B cell (primary cell): ENCODE data around the gene VSTM1. TPM values are rescaled to one million over a fixed set of nuclear protein-coding genes. Genes with fewer than 3 reads are reported as not detected.
A peak's percentile ranks its signal among the peaks of the same experiment; 100 is the strongest.

Experiments used
- ATAC-seq: fragments of 200-7000 bp; cut with Tn5 transposase; one replicate; pipeline ENCODE4 v1.10.0; 2021; ENCODE audit warnings: low read depth, mild to moderate bottlenecking, moderate number of reproducible peaks, moderate library complexity
- CTCF ChIA-PET: fragments of 350-600 bp; sonication (Branson Sonifier 250); formaldehyde crosslinking; loops from one replicate; lab custom pipeline; 2021; ENCODE audit warnings: antibody characterized with exemption, inconsistent platforms; lab: Charles Lee
- POLR2A ChIA-PET: fragments of 350-600 bp; sonication (Branson Sonifier 250); formaldehyde crosslinking; loops from one replicate; lab custom pipeline; 2021; ENCODE audit warnings: antibody characterized with exemption; lab: Charles Lee
- DNase-seq: peaks from one replicate; pipeline ENCODE4 v3.0.0; 2013
- H2AFZ ChIP-seq: 2 replicates; pipeline ENCODE4 v1.6.1; 2012; ENCODE audit warnings: mild to moderate bottlenecking, low read depth, low read length; ENCODE audit not compliant: insufficient read depth, poor library complexity, severe bottlenecking
- H3K27ac ChIP-seq, 2 donors: 1 replicate in 1 of 2; 2 replicates in 1 of 2; pipeline ENCODE4 v1.5.1; 2012 to 2013; ENCODE audit warnings: low read length in 2 of 2, mild to moderate bottlenecking in 2 of 2, moderate library complexity in 1 of 2
- H3K27me3 ChIP-seq, 4 experiments: fragments of 200-600 bp in 1 of 4; sonication (generic) in 1 of 4; replicated peaks in 1 of 4; 1 replicate in 2 of 4; 2 replicates in 2 of 4; pipeline versions ENCODE4 v1.6.1 to v1.7.0; 2013 to 2016; ENCODE audit warnings: low read length in 3 of 4, mild to moderate bottlenecking in 2 of 4, mixed read lengths in 1 of 4, moderate library complexity in 1 of 4; ENCODE audit not compliant: insufficient read depth in 4 of 4, control insufficient read depth in 3 of 4; ENCODE audit errors: control extremely low read depth in 1 of 4
- H3K36me3 ChIP-seq, 2 experiments: replicated peaks in 1 of 2; 1 replicate in 1 of 2; 2 replicates in 1 of 2; pipeline versions ENCODE4 v1.6.1 to v1.7.1; 2013; ENCODE audit warnings: low read length in 1 of 2; ENCODE audit not compliant: insufficient read depth in 2 of 2, control insufficient read depth in 1 of 2; ENCODE audit errors: control extremely low read depth in 1 of 2, extremely low read depth in 1 of 2
- H3K4me1 ChIP-seq, 2 donors: fragments of 200-600 bp in 1 of 2; sonication (generic) in 1 of 2; 1 replicate in 1 of 2; 2 replicates in 1 of 2; pipeline versions ENCODE4 v1.5.1 to v1.6.1; 2013 to 2017; ENCODE audit warnings: low read length in 2 of 2; ENCODE audit not compliant: control insufficient read depth in 2 of 2, insufficient read depth in 2 of 2
- H3K4me2 ChIP-seq: replicated peaks from 2 replicates; pipeline ENCODE3; 2012; ENCODE audit warnings: mild to moderate bottlenecking, low read depth, low read length; ENCODE audit not compliant: poor library complexity, severe bottlenecking
- H3K4me3 ChIP-seq, 5 experiments: fragments of 200-600 bp in 1 of 5; sonication (generic) in 1 of 5; 1 replicate in 3 of 5; 2 replicates in 2 of 5; pipeline versions ENCODE4 v1.5.1 to v1.7.0; 2011 to 2016; ENCODE audit warnings: low read length in 4 of 5, mild to moderate bottlenecking in 4 of 5, low read depth in 2 of 5, control low read depth in 1 of 5, moderate library complexity in 1 of 5; ENCODE audit not compliant: insufficient read depth in 1 of 5; ENCODE audit errors: control extremely low read depth in 1 of 5, extremely low read depth in 1 of 5
- H3K79me2 ChIP-seq: fragments of 200-600 bp; sonication (generic); one replicate; pipeline ENCODE4 v1.6.0; 2016; ENCODE audit warnings: low read length; ENCODE audit not compliant: control insufficient read depth, insufficient read depth
- H3K9ac ChIP-seq: fragments of 200-600 bp; sonication (generic); 2 replicates; pipeline ENCODE4 v1.6.1; 2017; ENCODE audit warnings: mild to moderate bottlenecking, low read length, moderate library complexity
- H3K9me3 ChIP-seq, 3 donors: one replicate each; pipeline versions ENCODE4 v1.6.1 to v1.7.1; 2013; ENCODE audit warnings: low read length in 2 of 3; ENCODE audit not compliant: control insufficient read depth in 2 of 3, insufficient read depth in 1 of 3; ENCODE audit errors: control extremely low read depth in 1 of 3
- H4K20me1 ChIP-seq: 2 replicates; pipeline ENCODE4 v1.6.0; 2012; ENCODE audit warnings: mild to moderate bottlenecking, low read length; ENCODE audit not compliant: insufficient read depth, control insufficient read depth, poor library complexity, severe bottlenecking
- H3K27ac Mint-ChIP-seq: one replicate; pipeline ENCODE4 v1.8.0; 2021; ENCODE audit warnings: mixed read lengths
- H3K27me3 Mint-ChIP-seq: one replicate; pipeline ENCODE4 v1.8.0; 2021; ENCODE audit warnings: mixed read lengths
- H3K4me1 Mint-ChIP-seq: one replicate; pipeline ENCODE4 v1.8.0; 2021; ENCODE audit warnings: mixed read lengths
- H3K4me3 Mint-ChIP-seq: one replicate; pipeline ENCODE4 v1.8.0; 2021; ENCODE audit warnings: mixed read lengths
- H3K9me3 Mint-ChIP-seq: one replicate; pipeline ENCODE4 v1.8.0; 2022; ENCODE audit warnings: mixed read lengths; ENCODE audit not compliant: insufficient read depth
- EZH2 ChIP-seq: IDR thresholded peaks from 2 replicates; pipeline ENCODE4 v1.6.1; 2012; ENCODE audit warnings: borderline replicate concordance, low read depth, mild to moderate bottlenecking, moderate library complexity, low read length; ENCODE audit not compliant: insufficient read depth, poor library complexity, severe bottlenecking
- WGBS: methylation state at CpG from one replicate; pipeline ENCODE4 v1.1.5; 2013; ENCODE audit warnings: missing lambda C conversion rate; ENCODE audit not compliant: insufficient coverage; 5-methylcytosine and 5-hydroxymethylcytosine counted together
- intact Hi-C: fragments of 100-400 bp; cut with micrococcal nuclease; formaldehyde crosslinking; loops from one replicate; pipeline ENCODE4 v1.10.0; 2022
- polyA plus RNA-seq: library from polyadenylated mRNA; depleted of rRNA; stranded (reverse); fragments of >200 nt; gene quantifications from 2 replicates; pipeline ENCODE4 v1.2.3, GENCODE V29; 2012
- total RNA-seq, 2 donors: library from RNA; stranded (reverse); fragments of 120-200 nt in 1 of 2; gene quantifications; 1 replicate in 1 of 2; 2 replicates in 1 of 2; pipeline versions ENCODE4 v1.2.3 to v1.2.4, GENCODE V29; 2013 to 2022
- TF ChIP-seq, protein P1 (sequence below): fragments of 200-600 bp; IDR thresholded peaks from one replicate; pipeline ENCODE4 v1.8.0; 2022; ENCODE audit warnings: antibody characterized with exemption, mild to moderate bottlenecking

VSTM1 gene
- total and polyA plus RNA-seq, 2 donors (not counting 1 experiment from before 2014, with no cell fraction given), result 0.82 TPM; not detected in 1

DNA sequence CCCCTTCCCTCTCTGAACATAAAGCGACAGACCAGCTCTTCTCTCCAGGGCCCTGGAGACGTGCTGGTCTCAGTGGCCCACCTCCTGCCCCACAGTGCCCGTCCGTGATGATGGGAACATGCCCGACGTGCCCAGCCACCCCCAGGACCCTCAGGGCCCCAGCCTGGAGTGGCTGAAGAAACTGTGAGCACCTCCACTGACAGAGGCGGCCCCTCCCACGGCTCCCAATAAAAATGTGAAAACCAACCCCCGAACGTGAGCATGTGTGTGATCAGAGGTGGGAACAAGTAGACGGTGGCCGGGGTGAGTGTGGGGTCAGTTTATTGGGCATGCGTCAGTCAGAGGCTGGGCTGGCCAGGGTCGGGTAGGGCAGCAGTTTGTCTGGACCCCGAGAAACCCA lies 43.0 kb upstream of the VSTM1 start:
- Histone ChIP-seq H3K9me3 (peaks cover 0 to 4% (median 0%) of the 10 kb centered on the region in 3 donors), H3K36me3 (peaks cover 2 to 34% of the 10 kb centered on the region in 2 experiments), H3K27ac (no peak overlapping the region), H3K27me3 (no peaks in the 10 kb centered on the region), H2AFZ (no peak overlapping the region), H3K9ac (no peak overlapping the region), H3K4me3 (no peak overlapping the region), H3K79me2 (peaks cover 57% of the 10 kb centered on the region), H3K4me2 (no peak overlapping the region), H3K4me1 (peaks cover 6 to 13% of the 10 kb centered on the region in 2 donors), H4K20me1 (peaks cover 9% of the 10 kb centered on the region)
- peaks cover 22% of the 10 kb centered on the region for H3K4me1 Mint-ChIP-seq
- TF ChIP-seq, protein P1, sequence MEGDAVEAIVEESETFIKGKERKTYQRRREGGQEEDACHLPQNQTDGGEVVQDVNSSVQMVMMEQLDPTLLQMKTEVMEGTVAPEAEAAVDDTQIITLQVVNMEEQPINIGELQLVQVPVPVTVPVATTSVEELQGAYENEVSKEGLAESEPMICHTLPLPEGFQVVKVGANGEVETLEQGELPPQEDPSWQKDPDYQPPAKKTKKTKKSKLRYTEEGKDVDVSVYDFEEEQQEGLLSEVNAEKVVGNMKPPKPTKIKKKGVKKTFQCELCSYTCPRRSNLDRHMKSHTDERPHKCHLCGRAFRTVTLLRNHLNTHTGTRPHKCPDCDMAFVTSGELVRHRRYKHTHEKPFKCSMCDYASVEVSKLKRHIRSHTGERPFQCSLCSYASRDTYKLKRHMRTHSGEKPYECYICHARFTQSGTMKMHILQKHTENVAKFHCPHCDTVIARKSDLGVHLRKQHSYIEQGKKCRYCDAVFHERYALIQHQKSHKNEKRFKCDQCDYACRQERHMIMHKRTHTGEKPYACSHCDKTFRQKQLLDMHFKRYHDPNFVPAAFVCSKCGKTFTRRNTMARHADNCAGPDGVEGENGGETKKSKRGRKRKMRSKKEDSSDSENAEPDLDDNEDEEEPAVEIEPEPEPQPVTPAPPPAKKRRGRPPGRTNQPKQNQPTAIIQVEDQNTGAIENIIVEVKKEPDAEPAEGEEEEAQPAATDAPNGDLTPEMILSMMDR, result no peak
- no peak for TF ChIP-seq EZH2
- CTCF ChIA-PET, result interaction anchor here (0.6 kb wide), 1 partner anchor 234 kb away, joined by 3 read pairs; no protein-coding TSS in a partner anchor
- no peak for DNase-seq
- no peaks in the 10 kb centered on the region for H3K9me3 Mint-ChIP-seq
- intact Hi-C loops, result no loop called here
- ATAC-seq, result no peak
- POLR2A ChIA-PET, result no interaction called here
- no peaks in the 10 kb centered on the region for H3K27me3 Mint-ChIP-seq
- WGBS, result 93% methylated on average over 12 of the region's 15 CpGs
- H3K4me3 Mint-ChIP-seq, result no peak overlapping the region
- H3K27ac Mint-ChIP-seq, result no peak overlapping the region

DNA sequence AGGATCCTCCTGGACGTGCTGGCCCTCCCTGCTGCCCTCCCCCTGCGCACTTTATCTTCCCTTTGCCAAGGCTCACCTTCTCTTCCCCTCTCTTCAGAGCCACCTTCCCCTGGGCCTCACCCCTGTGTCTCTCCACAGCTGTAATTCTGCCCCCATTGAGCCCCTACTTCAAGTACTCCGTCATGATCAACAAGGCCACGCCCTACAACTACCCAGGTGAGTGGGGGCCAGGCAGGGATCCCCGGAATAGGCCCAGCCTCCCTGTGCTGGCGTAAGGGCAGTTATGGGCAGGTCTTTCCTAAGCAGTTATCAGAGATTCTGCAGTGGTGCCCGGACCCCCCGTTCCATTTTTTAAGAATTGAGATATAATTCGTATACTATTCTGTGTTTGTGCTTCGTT lies 42.1 kb upstream of the VSTM1 start:
- no peaks in the 10 kb centered on the region for H3K27me3 Mint-ChIP-seq
- Histone ChIP-seq H3K9ac (no peak overlapping the region), H2AFZ (no peak overlapping the region), H3K4me3 (no peak overlapping the region), H3K36me3 (peaks cover under 1 to 32% of the 10 kb centered on the region in 2 experiments), H3K4me2 (no peak overlapping the region), H3K4me1 (peaks cover 6 to 13% of the 10 kb centered on the region in 2 donors), H3K9me3 (peaks cover 0 to 8% (median 0%) of the 10 kb centered on the region in 3 donors), H3K27me3 (no peaks in the 10 kb centered on the region), H4K20me1 (peaks cover 9% of the 10 kb centered on the region), H3K79me2 (peaks cover 55% of the 10 kb centered on the region), H3K27ac (no peak overlapping the region)
- ChIA-PET POLR2A (interaction anchor here (0.7 kb wide), 1 partner anchor 39 kb away, joined by 9 read pairs; no protein-coding TSS in a partner anchor), CTCF (interaction anchor here (0.6 kb wide), 1 partner anchor 233 kb away, joined by 3 read pairs; no protein-coding TSS in a partner anchor)
- ATAC-seq (no peak), DNase-seq (peak; percentile 7)
- peaks cover 20% of the 10 kb centered on the region for H3K4me1 Mint-ChIP-seq
- H3K4me3 Mint-ChIP-seq, result peak overlapping the region; percentile 24
- H3K27ac Mint-ChIP-seq, result no peak overlapping the region
- no peak for TF ChIP-seq EZH2
- TF ChIP-seq, protein P1, result no peak
- H3K9me3 Mint-ChIP-seq, result no peaks in the 10 kb centered on the region
- 96% methylated on average over 10 of the region's 10 CpGs for WGBS
- intact Hi-C loops, result no loop called here
